Spinal cord (tissue), 10 donors: ENCODE results near the gene ZNF821. TPM values are rescaled to one million over a fixed set of nuclear protein-coding genes. Genes with fewer than 3 reads are reported as not detected.

Experiments used
- DNase-seq, 6 donors: peaks; one replicate each; pipeline versions ENCODE4 v3.0.0 to v3.0.0-alpha.2; 2013 to 2015; ENCODE audit warnings: low spot score in 6 of 6, low read depth in 4 of 6
- H3K27ac ChIP-seq: one replicate; pipeline ENCODE4 v1.5.1; 2013; ENCODE audit warnings: low read depth, low read length, control low read depth
- H3K27me3 ChIP-seq: one replicate; pipeline ENCODE4 v1.6.1; 2013; ENCODE audit warnings: low read length; ENCODE audit not compliant: control insufficient read depth, insufficient read depth
- H3K36me3 ChIP-seq: one replicate; pipeline ENCODE4 v1.6.1; 2013; ENCODE audit warnings: low read length; ENCODE audit not compliant: control insufficient read depth, insufficient read depth
- H3K4me1 ChIP-seq: one replicate; pipeline ENCODE4 v1.6.1; 2013; ENCODE audit warnings: low read length; ENCODE audit not compliant: control insufficient read depth, insufficient read depth
- H3K4me3 ChIP-seq: one replicate; pipeline ENCODE4 v1.5.1; 2013; ENCODE audit warnings: low read depth, low read length, control low read depth
- H3K9me3 ChIP-seq: one replicate; pipeline ENCODE4 v1.6.1; 2013; ENCODE audit warnings: low read length; ENCODE audit not compliant: control insufficient read depth, insufficient read depth
- WGBS: methylation state at CpG from one replicate; pipeline ENCODE4 v1.1.5; 2013; ENCODE audit warnings: missing lambda C conversion rate; ENCODE audit not compliant: insufficient coverage; 5-methylcytosine and 5-hydroxymethylcytosine counted together
- polyA plus RNA-seq, 2 donors: library from polyadenylated mRNA; unstranded; fragments of 120-200 nt; gene quantifications; one replicate each; pipeline ENCODE4 v1.2.1, GENCODE V29; 2013; ENCODE audit not compliant: insufficient read length in 2 of 2
- total RNA-seq, 2 donors: library from RNA; depleted of rRNA in 1 of 2; stranded (reverse); fragments of 120-200 nt in 1 of 2; fragments of >200 nt in 1 of 2; gene quantifications; one replicate each; pipeline versions ENCODE4 v1.2.3 to v1.2.4, GENCODE V29; 2013 to 2014
- donor health status: healthy.

ZNF821 gene
- total and polyA plus RNA-seq, 4 donors: 14.4 to 47.9 (median 30.7) TPM

DNA sequence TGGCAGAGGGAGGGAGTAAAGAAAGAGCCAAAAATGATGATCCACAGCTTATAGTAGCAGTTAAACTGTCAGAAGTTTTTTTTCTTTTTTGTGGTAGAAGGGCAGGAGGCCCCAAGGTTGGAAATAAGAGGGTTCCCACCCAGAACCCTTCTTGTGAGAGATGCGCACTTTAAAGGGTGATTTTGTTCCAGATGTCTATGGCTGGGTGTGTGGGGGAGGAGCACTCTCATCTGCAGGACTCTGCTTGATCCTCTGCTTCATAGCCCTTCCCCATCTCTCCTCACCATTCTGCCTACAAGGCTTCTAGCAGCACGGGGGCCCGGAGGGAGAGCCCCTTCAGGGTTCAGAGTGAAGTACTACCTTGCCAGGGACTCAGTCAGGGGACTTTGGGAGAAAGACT is 31.8 kb downstream of the ZNF821 start:
- WGBS: 90% methylated on average over 2 of the region's 3 CpGs
- Histone ChIP-seq H3K36me3 (peaks cover 53% of the 10 kb centered on the region), H3K27ac (no peak overlapping the region), H3K9me3 (no peaks in the 10 kb centered on the region), H3K27me3 (no peaks in the 10 kb centered on the region), H3K4me3 (no peak overlapping the region), H3K4me1 (no peaks in the 10 kb centered on the region)
- no peak for DNase-seq

DNA sequence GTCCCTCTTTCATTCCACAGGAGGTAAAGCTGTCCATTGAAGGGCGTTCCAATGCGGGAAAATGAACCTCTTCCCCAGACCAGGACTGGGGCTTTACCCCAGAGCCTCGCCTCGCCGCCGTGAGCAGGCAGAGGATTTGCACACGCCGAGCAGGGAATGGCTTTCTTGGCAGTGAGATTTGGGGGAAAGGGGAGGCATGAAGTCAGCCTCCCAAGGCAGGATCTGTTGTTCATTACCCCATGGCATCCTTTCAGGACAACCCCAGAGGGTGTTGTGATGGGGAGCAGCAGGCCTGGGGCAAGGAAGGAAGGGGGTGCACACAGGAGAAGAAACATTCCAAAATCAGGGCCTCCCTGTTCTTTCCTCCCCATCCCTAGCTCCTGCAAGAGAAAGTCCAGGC is 32.2 kb downstream of the ZNF821 start:
- 100% methylated on average over 3 of the region's 8 CpGs for WGBS
- no peak for DNase-seq
- H3K36me3 ChIP-seq: peaks cover 53% of the 10 kb centered on the region
- no peaks in the 10 kb centered on the region for H3K27me3 ChIP-seq
- H3K4me3 ChIP-seq: no peak overlapping the region
- H3K9me3 ChIP-seq: no peaks in the 10 kb centered on the region
- H3K4me1 ChIP-seq: no peaks in the 10 kb centered on the region
- no peak overlapping the region for H3K27ac ChIP-seq

DNA sequence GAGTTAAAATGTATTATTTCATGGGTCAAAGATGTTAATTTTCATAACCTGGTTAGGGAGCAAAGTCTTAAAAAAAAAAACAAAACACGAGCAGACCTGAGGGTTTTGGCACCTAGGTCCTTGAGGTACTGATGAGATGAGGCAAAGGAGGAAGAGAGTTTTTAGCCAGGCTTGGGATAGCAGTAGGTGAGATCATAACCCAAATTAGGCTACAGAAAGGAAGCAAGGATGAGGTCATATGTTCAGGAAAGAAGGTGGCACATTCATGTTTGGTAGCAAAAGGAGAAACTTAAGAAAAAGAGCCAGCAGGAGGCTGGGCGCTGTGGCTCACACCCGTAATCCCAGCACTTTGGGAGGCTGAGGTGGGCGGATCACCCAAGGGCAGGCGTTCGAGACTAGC is 35.4 kb downstream of the ZNF821 start:
- WGBS: 97% methylated on average over 6 of the region's 6 CpGs
- Histone ChIP-seq H3K27me3 (no peaks in the 10 kb centered on the region), H3K27ac (no peak overlapping the region), H3K36me3 (peaks cover 49% of the 10 kb centered on the region), H3K9me3 (no peaks in the 10 kb centered on the region), H3K4me1 (peaks cover 9% of the 10 kb centered on the region), H3K4me3 (no peak overlapping the region)
- no peak for DNase-seq

DNA sequence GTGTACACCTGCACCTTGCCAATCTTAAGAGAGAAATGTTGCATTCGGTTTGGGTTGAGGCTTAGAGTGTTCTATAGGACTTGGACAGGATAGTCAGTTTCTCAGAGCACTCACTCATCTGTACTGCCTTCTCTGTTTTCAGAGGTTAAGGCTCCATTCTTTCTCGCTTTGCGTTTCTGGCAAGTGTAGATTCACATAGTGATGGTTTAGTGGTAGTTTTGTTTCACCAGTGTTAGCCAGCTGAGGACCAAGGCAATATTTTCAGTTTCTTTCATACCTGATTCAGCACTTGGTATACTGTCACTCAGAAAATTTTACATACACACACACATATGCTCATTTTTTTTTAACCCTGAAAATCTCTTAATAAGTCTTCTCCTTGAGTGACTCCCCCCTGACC is 36.9 kb downstream of the ZNF821 start:
- Histone ChIP-seq H3K36me3 (peaks cover 39% of the 10 kb centered on the region), H3K27ac (no peak overlapping the region), H3K9me3 (no peaks in the 10 kb centered on the region), H3K4me3 (peak overlapping the region; percentile 91), H3K27me3 (no peaks in the 10 kb centered on the region), H3K4me1 (peaks cover 9% of the 10 kb centered on the region)
- DNase-seq: no peak
- no CpG with 5 or more reads among the region's 3 CpGs for WGBS

DNA sequence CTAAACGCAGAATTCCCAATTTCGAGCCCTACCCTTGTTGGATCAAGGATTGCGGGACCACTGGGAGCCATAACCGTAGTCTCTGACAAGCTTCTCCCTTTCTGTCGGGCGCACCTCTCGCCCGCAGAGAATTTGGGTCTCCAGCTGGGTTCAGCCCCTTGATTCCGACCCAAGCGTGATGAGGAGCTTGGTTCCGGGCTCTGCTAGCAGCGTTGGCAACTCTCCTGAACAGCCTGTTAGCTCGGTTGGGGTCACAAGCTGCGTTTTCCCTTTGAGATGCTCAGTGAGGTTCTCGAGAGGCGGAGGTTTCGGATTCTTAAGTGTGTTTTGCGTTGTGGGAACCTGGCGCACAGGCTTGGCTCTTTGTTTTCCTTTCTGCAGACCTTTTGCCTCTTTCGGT is 37.6 kb downstream of the ZNF821 start:
- under 1% methylated on average over 20 of the region's 20 CpGs for WGBS
- peak in 1 of 6 donors; percentile 28 for DNase-seq
- Histone ChIP-seq H3K4me1 (peaks cover 9% of the 10 kb centered on the region), H3K9me3 (no peaks in the 10 kb centered on the region), H3K4me3 (peak overlapping the region; percentile 91), H3K27me3 (no peaks in the 10 kb centered on the region), H3K27ac (peak overlapping the region; percentile 49), H3K36me3 (peaks cover 32% of the 10 kb centered on the region)

DNA sequence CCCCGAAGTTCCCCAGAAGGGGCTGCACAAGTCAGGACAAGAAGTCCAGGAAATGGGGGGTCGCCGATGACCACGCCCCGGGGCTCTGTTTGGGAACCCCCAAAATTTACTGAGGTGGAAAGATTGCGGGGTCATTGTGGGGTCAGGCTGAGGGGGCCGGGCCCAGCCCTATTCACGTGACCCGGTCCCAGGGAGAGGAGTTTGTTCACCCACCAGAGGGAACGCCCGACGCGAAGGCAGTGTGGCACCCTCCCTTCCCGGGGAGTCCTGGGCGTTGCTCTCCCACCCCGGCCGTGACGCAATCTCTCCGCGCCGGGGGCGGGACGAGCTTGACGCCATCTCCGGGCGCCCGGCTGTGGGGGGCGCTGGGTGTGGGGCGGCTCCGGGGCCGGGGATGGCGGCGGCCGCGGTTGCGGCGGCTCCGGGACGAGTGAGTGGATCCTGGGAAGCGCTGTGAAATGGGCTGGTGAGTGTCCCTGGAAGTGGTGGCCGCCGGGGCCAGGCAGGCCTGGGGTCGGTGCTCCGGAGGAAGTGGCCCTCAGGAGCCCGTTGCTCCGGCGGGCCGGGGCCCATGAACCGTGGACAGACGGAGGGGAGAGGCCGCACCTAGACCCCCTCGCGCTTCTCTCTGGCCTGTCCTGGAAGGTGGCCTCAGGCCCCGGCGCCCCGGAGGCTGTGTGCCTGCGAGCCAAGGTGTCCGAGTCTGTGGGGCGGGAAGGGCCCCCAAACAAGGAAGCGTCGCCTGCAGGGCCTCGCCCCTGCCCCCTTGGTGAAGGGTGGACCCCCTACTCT is 38.1 kb downstream of the ZNF821 start, which contains the start of gene ATXN1L:
TSS of gene ATXN1L (plus strand) at position 338 of the 792 bp plus-strand sequence. CDS start 3,765 bp downstream, outside the sequence.
- H3K4me3 ChIP-seq: peak within 1 kb of the TSS; percentile 91
- H3K27ac ChIP-seq: peak within 1 kb of the TSS; percentile 59
- no peaks in the 10 kb centered on the region for H3K27me3 ChIP-seq
- peaks cover 26% of the 10 kb centered on the region for H3K36me3 ChIP-seq
- no peaks in the 10 kb centered on the region for H3K9me3 ChIP-seq
- H3K4me1 ChIP-seq: peaks cover 9% of the 10 kb centered on the region
- under 1% methylated on average over 62 of the region's 62 CpGs for WGBS
- peak; percentile 79 to 97 (median 86) for DNase-seq

DNA sequence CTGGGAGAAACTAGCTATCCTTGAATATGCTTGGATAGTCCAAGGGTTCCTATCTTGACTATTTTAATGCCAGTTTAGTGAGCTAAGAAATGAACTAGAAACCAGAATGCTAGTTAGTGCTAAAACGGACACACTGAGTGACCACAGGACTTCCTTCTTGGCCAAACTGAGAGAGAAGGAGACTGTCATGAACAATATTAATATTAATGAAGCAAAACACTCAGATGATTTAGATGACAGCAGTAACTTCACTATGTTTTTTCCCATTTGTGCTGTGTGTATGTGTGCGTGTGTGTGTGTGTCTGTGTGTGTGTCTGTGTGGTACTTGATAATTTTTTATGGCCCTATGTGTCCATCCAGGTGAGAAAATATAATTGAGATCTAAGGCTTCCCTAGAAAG is 40.4 kb downstream of the ZNF821 start:
- H3K9me3 ChIP-seq: no peaks in the 10 kb centered on the region
- 80% methylated on average over 2 of the region's 2 CpGs for WGBS
- H3K4me1 ChIP-seq: peaks cover 9% of the 10 kb centered on the region
- no peak overlapping the region for H3K4me3 ChIP-seq
- H3K36me3 ChIP-seq: peaks cover 4% of the 10 kb centered on the region
- no peak for DNase-seq
- no peak overlapping the region for H3K27ac ChIP-seq
- no peaks in the 10 kb centered on the region for H3K27me3 ChIP-seq

DNA sequence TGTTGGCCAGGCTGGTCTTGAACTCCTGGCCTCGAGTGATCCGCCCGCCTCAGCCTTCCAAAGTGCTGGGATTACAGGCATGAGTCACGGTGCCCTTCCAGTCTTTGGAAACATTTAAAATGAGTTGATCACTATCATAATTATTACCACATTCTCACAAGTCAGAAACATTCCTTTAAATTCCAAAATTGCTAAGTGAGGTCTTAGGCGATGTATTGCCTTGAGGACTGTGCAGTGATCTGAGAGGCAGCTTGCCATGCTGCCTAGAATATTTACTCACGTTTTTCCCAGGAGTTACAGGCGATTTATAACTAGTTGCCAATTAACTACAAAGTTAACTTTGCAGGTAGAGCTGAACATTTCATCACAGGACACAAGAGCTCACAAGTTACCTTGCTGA is 43.9 kb downstream of the ZNF821 start:
- Histone ChIP-seq H3K36me3 (no peaks in the 10 kb centered on the region), H3K27ac (no peak overlapping the region), H3K4me3 (no peak overlapping the region), H3K4me1 (peaks cover under 1% of the 10 kb centered on the region), H3K27me3 (no peaks in the 10 kb centered on the region), H3K9me3 (no peaks in the 10 kb centered on the region)
- WGBS: 65% methylated on average over 5 of the region's 7 CpGs
- no peak for DNase-seq

DNA sequence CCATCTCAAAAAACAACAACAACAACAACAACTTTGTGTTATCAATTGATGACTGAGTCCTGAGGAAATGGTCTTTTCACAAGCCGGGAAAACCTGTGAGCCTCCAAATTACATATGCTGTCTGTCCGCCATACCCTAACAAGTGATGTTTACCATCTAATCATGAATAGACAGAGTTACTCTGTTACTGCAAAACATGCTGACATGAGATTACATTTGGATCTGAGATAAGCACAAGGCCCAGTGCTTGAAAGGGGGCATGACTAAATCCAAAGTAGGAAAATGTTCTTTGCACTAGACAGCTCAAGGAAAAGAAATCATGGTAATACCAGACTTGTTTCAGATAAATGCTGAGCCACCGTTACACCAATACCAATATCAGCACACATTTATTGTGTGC is 46.8 kb downstream of the ZNF821 start:
- no peaks in the 10 kb centered on the region for H3K27me3 ChIP-seq

DNA sequence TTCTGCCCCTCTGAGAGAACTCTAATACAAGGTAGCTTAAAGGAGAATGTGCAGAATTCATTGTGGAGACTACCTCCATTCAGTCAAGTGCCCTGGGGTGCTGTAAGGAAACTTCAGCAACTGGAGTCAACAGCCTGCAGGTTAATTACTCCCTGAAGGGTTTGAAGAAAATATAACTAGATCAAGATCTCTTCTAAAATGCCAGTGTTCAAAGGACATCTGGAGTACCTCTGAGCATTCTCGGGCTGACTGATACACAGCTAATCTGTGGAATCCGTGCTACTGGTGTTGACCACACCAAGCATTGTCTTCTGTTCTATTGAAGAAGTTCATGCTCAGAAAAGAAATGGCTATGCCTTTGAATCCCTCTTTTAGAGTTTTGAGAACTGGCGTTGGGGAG is 49.7 kb downstream of the ZNF821 start:
- H3K4me1 ChIP-seq: no peaks in the 10 kb centered on the region
- no peak overlapping the region for H3K4me3 ChIP-seq
- H3K27ac ChIP-seq: no peak overlapping the region
- DNase-seq: no peak
- H3K9me3 ChIP-seq: no peaks in the 10 kb centered on the region
- no peaks in the 10 kb centered on the region for H3K36me3 ChIP-seq
- H3K27me3 ChIP-seq: no peaks in the 10 kb centered on the region
- 70% methylated on average over 2 of the region's 3 CpGs for WGBS

More for the DNA sequence above, 46.8 kb downstream of the ZNF821 start:
- Histone ChIP-seq H3K9me3 (no peaks in the 10 kb centered on the region), H3K4me3 (no peak overlapping the region), H3K27ac (no peak overlapping the region), H3K4me1 (no peaks in the 10 kb centered on the region), H3K36me3 (no peaks in the 10 kb centered on the region)
- DNase-seq: no peak
- 100% methylated on average over 1 of the region's 3 CpGs for WGBS
